Sigmoid colon (tissue), 4 donors: Measurements from ENCODE around the gene EFNA4.

Experiments
- POLR2A ChIP-seq, 2 donors: fragments of 450-650 bp; IDR thresholded peaks; one replicate each; pipeline ENCODE4 v1.6.1; 2016; ENCODE audit warnings: antibody characterized with exemption in 2 of 2, mild to moderate bottlenecking in 2 of 2, moderate library complexity in 2 of 2
- POLR2AphosphoS5 ChIP-seq, 4 donors: sonication (generic); formaldehyde crosslinking; IDR thresholded peaks; one replicate each; pipeline ENCODE4 v1.6.1; 2017; ENCODE audit warnings: antibody characterized with exemption in 4 of 4

- TF ChIP-seq POLR2A (IDR thresholded peaks at IDR 0.05) (no peak), POLR2AphosphoS5 (IDR thresholded peaks at IDR 0.05) (no peak)
Observed at GRCh38 chr1:155108296-155108695, 44.8 kb downstream of the EFNA4 start.
